ENCODE results near the gene MYBPC1.

GRCh38 chr12:101599311-101599710, 4.5 kb downstream of the MYBPC1 start:
- TF ChIP-seq CTCF (IDR thresholded peaks at IDR 0.05) (no peak), POLR2A (IDR thresholded peaks at IDR 0.05) (no peak)

Data from adrenal gland (tissue), 5 donors.